Activated naive CD4-positive, alpha-beta T cell treated with anti-CD3 and anti-CD28 coated beads, Interleukin-2, amount 50 U/mL, for 24 hours (primary cell): ENCODE measurements around the gene REXO5.
"Not testable (repeated sequence)": the region's sequence is repeated elsewhere in the genome, so short reads cannot be mapped to it uniquely, and the experiment has no call there.

ENCODE experiments used
- H3K27ac Mint-ChIP-seq: one replicate; pipeline ENCODE4 v1.8.0; 2021; ENCODE audit warnings: mild to moderate bottlenecking, mixed read lengths
- H3K27me3 Mint-ChIP-seq: one replicate; pipeline ENCODE4 v1.8.0; 2021; ENCODE audit warnings: mixed read lengths
- H3K36me3 Mint-ChIP-seq: one replicate; pipeline ENCODE4 v1.8.0; 2021; ENCODE audit warnings: mixed read lengths
- H3K4me1 Mint-ChIP-seq: one replicate; pipeline ENCODE4 v1.8.0; 2021; ENCODE audit warnings: mixed read lengths
- H3K4me3 Mint-ChIP-seq: one replicate; pipeline ENCODE4 v1.8.0; 2021; ENCODE audit warnings: mild to moderate bottlenecking, mixed read lengths
- H3K9me3 Mint-ChIP-seq: one replicate; pipeline ENCODE4 v1.8.0; 2021; ENCODE audit warnings: mixed read lengths

REXO5 gene, protein sequence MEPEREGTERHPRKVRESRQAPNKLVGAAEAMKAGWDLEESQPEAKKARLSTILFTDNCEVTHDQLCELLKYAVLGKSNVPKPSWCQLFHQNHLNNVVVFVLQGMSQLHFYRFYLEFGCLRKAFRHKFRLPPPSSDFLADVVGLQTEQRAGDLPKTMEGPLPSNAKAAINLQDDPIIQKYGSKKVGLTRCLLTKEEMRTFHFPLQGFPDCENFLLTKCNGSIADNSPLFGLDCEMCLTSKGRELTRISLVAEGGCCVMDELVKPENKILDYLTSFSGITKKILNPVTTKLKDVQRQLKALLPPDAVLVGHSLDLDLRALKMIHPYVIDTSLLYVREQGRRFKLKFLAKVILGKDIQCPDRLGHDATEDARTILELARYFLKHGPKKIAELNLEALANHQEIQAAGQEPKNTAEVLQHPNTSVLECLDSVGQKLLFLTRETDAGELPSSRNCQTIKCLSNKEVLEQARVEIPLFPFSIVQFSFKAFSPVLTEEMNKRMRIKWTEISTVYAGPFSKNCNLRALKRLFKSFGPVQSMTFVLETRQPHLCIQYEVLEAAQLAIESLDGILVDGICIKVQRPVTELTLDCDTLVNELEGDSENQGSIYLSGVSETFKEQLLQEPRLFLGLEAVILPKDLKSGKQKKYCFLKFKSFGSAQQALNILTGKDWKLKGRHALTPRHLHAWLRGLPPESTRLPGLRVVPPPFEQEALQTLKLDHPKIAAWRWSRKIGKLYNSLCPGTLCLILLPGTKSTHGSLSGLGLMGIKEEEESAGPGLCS

DNA sequence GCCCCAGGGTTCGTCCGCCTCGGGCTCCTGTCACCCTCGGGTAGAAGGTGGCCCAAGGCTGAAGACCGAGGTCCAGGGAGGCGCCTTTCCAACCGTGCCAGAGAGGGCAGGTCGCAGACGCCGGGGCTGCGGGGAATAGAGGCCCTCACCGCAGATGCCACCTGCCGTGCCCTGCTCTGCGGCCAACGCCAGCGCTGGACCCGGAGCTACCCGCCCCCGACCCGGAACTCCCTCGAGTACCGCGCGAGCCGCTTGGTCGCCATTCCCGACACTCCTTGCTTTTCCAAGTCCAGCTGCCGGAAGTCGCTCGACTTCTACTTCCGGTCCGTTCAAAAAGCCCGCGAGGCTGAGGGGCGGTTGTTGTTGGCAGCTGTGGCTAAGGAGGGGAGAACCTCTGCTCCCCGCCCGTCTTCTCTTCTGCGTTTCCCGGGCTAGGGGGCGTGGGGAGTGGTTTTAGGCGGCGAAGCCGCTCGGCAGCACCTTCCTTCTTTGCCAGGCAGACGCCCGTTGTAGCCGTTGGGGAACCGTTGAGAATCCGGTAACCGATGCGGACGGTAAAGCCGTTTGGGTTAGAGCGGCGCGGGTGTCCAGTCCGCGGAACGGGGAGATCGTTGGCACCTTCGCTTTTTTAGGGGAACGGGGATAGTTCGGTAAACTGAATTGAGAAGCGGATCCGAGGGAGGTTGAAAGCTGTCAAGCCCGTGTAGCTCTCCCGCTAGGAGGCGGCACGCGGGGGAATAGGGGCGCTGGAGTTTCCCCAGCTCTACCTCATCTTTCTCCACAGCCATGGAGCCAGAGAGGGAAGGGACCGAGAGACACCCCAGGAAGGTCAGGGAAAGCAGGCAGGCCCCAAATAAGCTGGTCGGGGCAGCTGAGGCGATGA, at the start of gene REXO5, which contains the start of gene ERI2:
REXO5 (plus strand) TSS at position 360 of the 883 bp plus-strand sequence; CDS start at position 787, 427 bp downstream.
ERI2 (minus strand) TSS at position 305 of the 883 bp plus-strand sequence; CDS start at position 263, 42 bp downstream.
- Mint-ChIP-seq H3K9me3 (no peaks in the 10 kb centered on the region), H3K27ac (peak within 1 kb of the TSS; percentile 92), H3K4me1 (peaks cover 14% of the 10 kb centered on the region), H3K36me3 (no peaks in the 10 kb centered on the region), H3K27me3 (no peaks in the 10 kb centered on the region), H3K4me3 (peak within 1 kb of the TSS; percentile 99)

DNA sequence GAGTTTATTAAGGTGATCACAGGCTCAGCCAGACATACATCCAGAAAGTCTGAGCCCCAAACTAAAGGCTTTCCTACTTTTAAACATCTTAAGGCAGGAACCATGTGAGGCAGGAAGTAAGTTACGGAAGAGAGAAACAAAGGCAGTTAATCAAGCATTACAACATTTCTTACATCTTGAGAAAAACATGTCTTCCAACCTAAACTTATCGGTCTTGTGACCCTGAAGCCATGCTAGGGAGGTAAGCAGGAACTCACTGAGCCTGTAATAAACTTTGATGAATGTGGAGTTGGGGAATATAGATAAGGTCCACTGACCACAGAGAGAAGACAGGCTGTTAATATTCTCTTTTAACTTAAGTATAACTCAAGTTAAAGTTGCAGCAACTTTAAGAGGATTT, 46.0 kb upstream of the REXO5 start:
- Mint-ChIP-seq H3K36me3 (peaks cover 16% of the 10 kb centered on the region), H3K9me3 (no peaks in the 10 kb centered on the region), H3K4me1 (peaks cover 34% of the 10 kb centered on the region), H3K27me3 (no peaks in the 10 kb centered on the region), H3K27ac (no peak overlapping the region), H3K4me3 (no peak overlapping the region)

DNA sequence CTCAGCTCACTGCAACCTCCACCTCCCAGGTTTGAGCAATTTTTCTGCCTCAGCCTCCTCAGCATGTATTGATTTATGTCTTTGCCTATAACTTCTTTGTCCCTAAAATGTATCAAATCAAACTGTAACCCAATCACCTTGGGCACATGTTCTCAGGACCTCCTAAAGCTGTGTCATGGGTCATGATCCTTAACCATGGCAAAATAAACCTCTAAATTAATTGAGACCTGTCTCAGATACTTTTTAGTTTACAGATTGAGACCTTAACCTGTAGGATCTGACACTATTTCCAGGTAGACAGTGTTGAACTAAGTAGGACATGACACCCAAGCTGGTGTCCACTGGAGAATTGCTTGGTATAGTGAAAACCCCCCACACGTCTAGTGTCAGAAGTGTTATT, 45.2 kb upstream of the REXO5 start:
- Mint-ChIP-seq H3K27me3 (no peaks in the 10 kb centered on the region), H3K36me3 (peaks cover 16% of the 10 kb centered on the region), H3K27ac (no peak overlapping the region), H3K4me3 (no peak overlapping the region), H3K4me1 (peaks cover 38% of the 10 kb centered on the region), H3K9me3 (no peaks in the 10 kb centered on the region)

DNA sequence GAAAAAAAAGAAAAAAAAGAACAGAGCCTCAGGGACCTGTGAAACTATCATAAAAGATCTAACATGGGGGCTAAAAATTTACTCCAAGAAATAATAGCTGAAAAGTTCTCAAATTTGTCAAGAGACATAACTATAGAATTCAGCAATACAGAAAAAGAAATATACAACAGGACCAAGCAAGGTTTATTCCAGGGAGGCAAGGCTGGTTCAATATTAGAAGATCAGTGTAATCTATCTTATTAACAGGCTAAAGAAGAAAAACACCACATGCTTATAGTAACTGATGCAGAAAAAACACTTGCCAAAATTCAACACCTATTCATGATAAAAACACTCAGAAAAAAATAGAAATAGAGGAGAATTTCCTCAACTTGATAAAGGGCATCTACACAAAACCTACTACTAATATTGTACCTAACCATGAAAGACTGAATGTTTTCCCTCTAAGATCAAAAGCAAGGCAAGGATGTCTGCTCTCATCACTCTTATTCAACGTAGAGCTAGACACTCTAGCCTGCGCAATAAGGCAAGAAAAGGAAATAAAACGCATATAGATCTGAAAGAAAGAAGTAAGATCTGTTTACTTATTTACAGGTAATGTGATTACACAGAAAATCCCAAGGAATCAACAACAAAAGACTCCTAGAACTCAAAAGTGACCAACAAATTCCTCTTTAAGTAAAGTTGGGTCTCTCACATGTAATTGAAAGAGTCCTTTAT, 43.8 kb upstream of the REXO5 start:
- no peaks in the 10 kb centered on the region for H3K9me3 Mint-ChIP-seq
- peaks cover 16% of the 10 kb centered on the region for H3K36me3 Mint-ChIP-seq
- peaks cover 38% of the 10 kb centered on the region for H3K4me1 Mint-ChIP-seq
- no peaks in the 10 kb centered on the region for H3K27me3 Mint-ChIP-seq
- peak overlapping the region; percentile 98 for H3K27ac Mint-ChIP-seq
- H3K4me3 Mint-ChIP-seq, result peak overlapping the region; percentile 96

DNA sequence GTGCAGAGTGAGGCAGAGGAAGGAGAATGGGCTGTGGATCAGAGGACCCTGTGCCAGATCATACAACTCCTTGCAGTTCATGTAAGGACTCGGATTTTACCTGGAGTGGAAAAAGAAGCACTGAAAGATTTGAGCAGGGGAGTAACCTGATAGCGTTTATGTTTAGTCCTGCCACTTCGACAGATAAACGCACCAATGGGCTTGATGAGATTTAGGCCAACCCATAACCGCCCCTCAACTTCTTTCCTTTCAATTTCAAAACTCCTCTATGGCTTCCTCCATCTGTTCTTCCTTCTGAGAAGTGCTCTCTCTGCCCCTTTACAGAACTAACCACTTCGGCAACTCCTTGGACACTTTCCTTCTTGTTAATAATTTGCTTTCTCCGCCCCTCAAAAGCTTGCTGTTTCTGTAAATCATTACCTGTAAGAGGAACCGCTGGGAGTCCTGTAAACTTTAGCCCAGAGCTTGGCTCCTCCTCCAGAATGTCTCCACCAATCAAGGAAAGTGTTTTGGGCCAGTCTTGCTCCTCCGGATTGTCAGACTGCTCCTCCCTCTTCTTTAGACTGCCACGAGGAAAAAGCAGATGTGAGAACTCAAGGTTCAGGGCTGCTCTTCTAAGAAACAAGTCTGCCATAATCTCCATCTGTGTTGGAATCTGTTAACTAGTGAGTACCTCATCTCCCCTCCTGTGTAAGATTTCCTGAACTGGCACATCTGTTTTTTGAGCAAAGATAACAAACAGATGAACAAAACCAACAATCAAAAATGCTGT, 42.7 kb upstream of the REXO5 start, which contains the start of gene ACSM3:
ACSM3 (plus strand) TSS at position 554 of the 772 bp plus-strand sequence. CDS start 6,021 bp downstream, outside the sequence.
- Mint-ChIP-seq H3K27me3 (no peaks in the 10 kb centered on the region), H3K27ac (peak within 1 kb of the TSS; percentile 98), H3K36me3 (peaks cover 16% of the 10 kb centered on the region)

DNA sequence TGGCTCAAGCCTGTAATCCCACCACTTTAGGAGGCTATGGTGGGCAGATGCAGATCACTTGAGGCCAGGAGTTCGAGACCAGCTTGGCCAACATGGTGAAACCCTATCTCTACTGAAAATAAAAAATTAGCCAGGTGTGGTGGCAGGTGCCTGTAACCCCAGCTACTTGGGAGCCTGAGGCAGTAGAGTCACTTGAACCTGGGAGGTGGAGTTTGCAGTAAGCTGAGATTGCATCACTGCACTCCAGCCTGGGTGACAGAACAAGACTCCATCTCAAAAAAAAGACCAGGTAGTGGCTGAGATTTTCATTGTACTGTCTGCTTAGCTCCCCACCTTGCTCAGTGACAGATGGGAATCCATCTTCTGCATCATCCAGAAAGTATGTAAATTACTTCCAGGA, 41.9 kb upstream of the REXO5 start:
- peaks cover 16% of the 10 kb centered on the region for H3K36me3 Mint-ChIP-seq
- not testable (repeated sequence) for H3K27ac Mint-ChIP-seq, H3K4me3 Mint-ChIP-seq, H3K27me3 Mint-ChIP-seq, H3K9me3 Mint-ChIP-seq
- H3K4me1 Mint-ChIP-seq, result peaks cover 38% of the 10 kb centered on the region

More for the DNA sequence above, 42.7 kb upstream of the REXO5 start, which contains the start of gene ACSM3:
- H3K4me1 Mint-ChIP-seq, result peaks cover 38% of the 10 kb centered on the region
- H3K4me3 Mint-ChIP-seq, result peak within 1 kb of the TSS; percentile 96
- H3K9me3 Mint-ChIP-seq, result no peaks in the 10 kb centered on the region

DNA sequence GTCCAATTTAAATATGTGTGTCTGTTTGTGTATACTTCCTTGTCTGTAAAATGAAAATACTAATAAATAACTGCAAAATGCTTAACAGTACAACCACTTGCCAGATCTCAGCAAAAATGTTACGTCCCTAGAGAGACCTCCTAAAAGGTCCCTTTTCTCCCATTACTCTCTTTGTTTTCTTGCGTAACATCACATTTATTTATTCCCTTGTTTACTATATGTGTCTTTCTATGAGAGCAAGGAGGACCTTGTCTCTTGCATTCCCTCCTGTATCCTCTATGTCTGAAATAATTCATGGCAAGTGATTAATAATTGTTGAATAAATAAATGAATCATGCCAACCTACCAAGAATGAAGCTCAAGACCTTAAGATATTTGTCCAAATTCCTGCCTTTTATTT, 40.6 kb upstream of the REXO5 start:
- Mint-ChIP-seq H3K36me3 (peaks cover 9% of the 10 kb centered on the region), H3K4me1 (peaks cover 38% of the 10 kb centered on the region), H3K4me3 (no peak overlapping the region), H3K27ac (no peak overlapping the region), H3K9me3 (no peaks in the 10 kb centered on the region), H3K27me3 (no peaks in the 10 kb centered on the region)

DNA sequence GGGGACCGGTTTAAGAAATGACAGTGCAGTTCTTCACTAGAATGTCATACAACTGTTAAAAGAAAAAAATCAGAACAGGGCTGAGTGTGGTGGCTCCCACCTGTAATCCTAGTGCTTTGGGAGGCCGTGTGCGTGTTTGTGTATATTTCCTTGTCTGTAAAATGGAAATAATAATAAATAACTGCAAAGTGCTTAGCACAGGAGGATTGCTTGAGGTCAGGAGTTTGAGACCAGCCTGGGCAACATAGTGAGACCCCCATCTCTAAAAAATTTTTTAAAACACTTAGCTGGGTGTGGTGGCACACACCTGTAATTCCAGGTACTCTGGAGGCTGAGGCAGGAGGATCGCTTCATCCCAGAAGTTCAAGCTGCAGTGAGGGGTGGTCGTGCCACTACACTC, 40.0 kb upstream of the REXO5 start:
- no peak overlapping the region for H3K27ac Mint-ChIP-seq
- peaks cover 6% of the 10 kb centered on the region for H3K36me3 Mint-ChIP-seq
- H3K9me3 Mint-ChIP-seq, result no peaks in the 10 kb centered on the region
- H3K4me3 Mint-ChIP-seq, result no peak overlapping the region
- H3K4me1 Mint-ChIP-seq, result peaks cover 38% of the 10 kb centered on the region
- H3K27me3 Mint-ChIP-seq, result no peaks in the 10 kb centered on the region

DNA sequence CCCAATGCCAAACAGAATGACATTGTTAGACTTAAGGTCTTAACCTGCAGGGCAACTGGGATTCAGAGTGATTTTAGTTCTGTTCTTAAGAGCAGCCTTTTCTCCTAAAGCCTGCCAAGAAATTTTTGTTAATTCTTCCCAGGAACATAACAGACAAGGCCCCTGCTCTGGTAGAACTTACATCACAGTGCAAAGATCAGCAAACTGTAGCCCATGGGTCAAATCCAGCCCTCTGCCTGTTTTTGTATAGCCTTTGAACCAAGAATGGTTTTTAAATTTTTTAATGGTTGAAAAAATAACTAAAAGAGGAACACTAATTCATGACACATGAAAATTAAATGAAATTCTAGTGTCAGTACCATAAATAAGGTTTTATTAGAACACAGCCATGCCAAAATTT, 38.8 kb upstream of the REXO5 start:
- Mint-ChIP-seq H3K4me1 (peaks cover 28% of the 10 kb centered on the region), H3K27ac (no peak overlapping the region), H3K4me3 (no peak overlapping the region), H3K9me3 (no peaks in the 10 kb centered on the region), H3K36me3 (peaks cover 4% of the 10 kb centered on the region), H3K27me3 (no peaks in the 10 kb centered on the region)

DNA sequence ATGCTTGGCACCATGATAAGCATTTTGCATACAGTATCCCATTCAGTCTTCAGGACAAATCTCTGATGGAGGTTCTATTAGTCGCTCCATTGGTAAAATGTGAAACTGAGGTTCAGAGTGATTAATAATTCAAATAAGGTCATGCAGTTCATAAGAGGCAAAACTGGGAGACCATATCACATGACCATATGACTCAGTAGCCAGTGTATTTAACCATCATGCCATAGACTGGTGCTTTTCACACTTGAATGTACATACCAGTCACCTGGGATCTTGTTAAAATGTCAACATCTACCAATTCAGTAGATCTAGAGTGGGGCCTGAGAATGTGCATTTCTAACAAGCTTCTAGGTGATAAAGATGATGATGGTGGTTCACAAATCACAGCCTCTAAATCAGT, 38.2 kb upstream of the REXO5 start:
- Mint-ChIP-seq H3K27me3 (no peaks in the 10 kb centered on the region), H3K9me3 (no peaks in the 10 kb centered on the region), H3K27ac (no peak overlapping the region), H3K36me3 (peaks cover 4% of the 10 kb centered on the region), H3K4me1 (peaks cover 22% of the 10 kb centered on the region), H3K4me3 (no peak overlapping the region)

DNA sequence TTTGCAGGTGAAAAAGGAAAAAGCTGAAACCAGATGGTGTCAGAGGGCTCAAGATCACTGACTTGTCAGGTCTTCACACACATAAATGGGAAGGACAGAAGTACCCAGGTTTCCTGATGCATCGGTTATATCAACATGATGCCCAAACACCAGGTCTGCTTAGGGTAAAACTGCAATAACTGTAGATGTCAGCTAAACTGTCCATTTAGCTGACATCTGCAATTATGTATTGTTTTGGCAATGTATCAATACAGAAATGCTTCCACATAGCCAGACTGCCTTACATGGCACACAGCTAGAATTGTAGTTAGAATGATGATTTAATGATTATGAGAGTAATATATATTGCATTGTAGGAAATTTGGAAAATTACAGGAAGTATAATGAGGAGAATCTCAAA, 37.5 kb upstream of the REXO5 start:
- Mint-ChIP-seq H3K27me3 (no peaks in the 10 kb centered on the region), H3K36me3 (peaks cover 4% of the 10 kb centered on the region), H3K9me3 (no peaks in the 10 kb centered on the region), H3K27ac (no peak overlapping the region), H3K4me3 (no peak overlapping the region), H3K4me1 (peaks cover 15% of the 10 kb centered on the region)

DNA sequence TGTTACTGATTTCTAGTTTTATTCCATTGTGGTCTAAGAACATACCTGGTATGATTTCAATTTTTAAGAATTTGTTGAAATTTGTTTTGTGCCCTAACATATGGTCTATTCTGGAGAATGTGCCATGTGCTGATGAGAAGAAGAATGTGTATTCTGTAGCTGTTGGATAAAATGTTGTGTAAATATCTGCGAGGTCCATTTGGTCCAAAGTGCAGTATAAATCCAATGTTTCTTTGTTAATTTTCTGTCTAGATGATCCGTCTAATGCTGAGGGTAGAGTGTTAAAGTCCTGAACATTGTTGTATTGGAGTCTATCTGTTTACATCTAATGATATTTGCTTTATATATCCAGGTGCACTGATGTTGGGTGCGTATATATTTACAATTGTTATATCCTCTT, 32.6 kb upstream of the REXO5 start:
- no peak overlapping the region for H3K4me3 Mint-ChIP-seq
- peaks cover 8% of the 10 kb centered on the region for H3K36me3 Mint-ChIP-seq
- no peaks in the 10 kb centered on the region for H3K4me1 Mint-ChIP-seq
- H3K9me3 Mint-ChIP-seq, result no peaks in the 10 kb centered on the region
- no peak overlapping the region for H3K27ac Mint-ChIP-seq
- no peaks in the 10 kb centered on the region for H3K27me3 Mint-ChIP-seq

DNA sequence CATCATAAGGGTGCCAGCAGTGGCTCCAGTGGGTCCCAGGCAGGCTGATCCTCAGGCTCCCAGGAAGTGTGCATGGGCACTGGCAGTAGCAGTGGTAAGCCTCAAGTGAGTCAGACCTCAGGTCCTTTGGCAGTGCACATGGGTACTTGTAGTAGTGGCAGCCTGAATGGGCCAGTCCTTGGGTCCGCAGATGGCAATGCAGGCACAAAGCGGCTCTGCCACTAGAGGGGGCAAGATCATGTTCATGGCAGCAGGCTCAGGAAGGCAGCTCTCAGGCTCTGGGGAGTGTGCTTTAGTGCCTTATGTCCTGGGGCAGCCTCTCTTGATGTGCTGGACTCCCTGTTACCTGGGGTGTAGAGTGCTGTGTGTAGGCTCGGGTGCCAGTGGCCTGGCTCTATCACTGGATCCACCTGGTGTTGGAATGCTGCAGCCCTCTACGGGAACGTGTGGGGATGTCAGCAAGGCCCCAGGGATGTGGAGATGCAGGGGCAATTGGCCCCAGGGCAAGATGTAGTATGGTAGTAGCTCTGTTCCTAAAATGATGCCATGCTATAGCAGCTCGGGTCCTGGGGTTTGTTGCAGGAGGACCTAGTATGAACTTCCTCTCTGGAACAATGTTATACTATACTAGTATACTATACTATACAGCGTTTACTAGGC, 31.5 kb upstream of the REXO5 start:
- H3K4me1 Mint-ChIP-seq, result no peaks in the 10 kb centered on the region
- no peak overlapping the region for H3K4me3 Mint-ChIP-seq
- no peak overlapping the region for H3K27ac Mint-ChIP-seq
- H3K27me3 Mint-ChIP-seq, result no peaks in the 10 kb centered on the region
- no peaks in the 10 kb centered on the region for H3K9me3 Mint-ChIP-seq
- peaks cover 8% of the 10 kb centered on the region for H3K36me3 Mint-ChIP-seq

DNA sequence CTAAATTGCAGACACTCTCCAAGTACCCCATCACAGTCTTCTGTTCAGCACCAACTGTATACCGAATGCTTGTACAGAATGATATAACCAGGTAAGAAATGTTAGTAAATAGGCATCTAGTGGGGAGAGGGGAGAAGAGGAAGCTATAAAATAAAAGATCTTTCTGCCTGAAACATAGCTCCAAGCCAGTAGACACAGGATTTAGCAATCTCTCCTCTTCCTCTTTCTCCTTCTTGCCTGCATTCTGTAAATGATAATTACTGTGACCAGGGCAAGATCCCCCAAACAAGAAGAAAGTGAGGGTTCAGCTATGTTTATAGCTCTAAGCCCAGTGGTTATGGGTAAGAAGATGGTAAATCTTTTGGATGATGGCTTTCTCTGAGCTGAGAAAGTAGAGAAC, 24.6 kb upstream of the REXO5 start:
- Mint-ChIP-seq H3K9me3 (no peaks in the 10 kb centered on the region), H3K4me3 (no peak overlapping the region), H3K27me3 (no peaks in the 10 kb centered on the region), H3K4me1 (no peaks in the 10 kb centered on the region), H3K27ac (no peak overlapping the region), H3K36me3 (peaks cover 5% of the 10 kb centered on the region)
